CD4-positive, alpha-beta T cell treated with Interleukin-6 at 100 ng/mL for 8 hours (primary cell): ENCODE results near the gene LRRC8C.

Experiments used
- DNase-seq: peaks from one replicate; pipeline ENCODE4 v3.0.0-alpha.2; 2020; ENCODE audit warnings: mixed read lengths, low spot score

The LRRC8C gene

GRCh38 chr1:89671775-89672488 lies 39.0 kb downstream of the LRRC8C start:
- DNase-seq, result no peak

GRCh38 chr1:89672489-89673183 lies 39.7 kb downstream of the LRRC8C start:
- DNase-seq, result no peak

GRCh38 chr1:89673251-89673650 lies 40.3 kb downstream of the LRRC8C start:
- no peak for DNase-seq

GRCh38 chr1:89675677-89676076 lies 42.8 kb downstream of the LRRC8C start:
- no peak for DNase-seq

- no peak for DNase-seq
These were observed 48.3 kb downstream of the LRRC8C start for GRCh38 chr1:89681045-89681729.

- no peak for DNase-seq
These were observed 49.7 kb downstream of the LRRC8C start for GRCh38 chr1:89682611-89683010.

GRCh38 chr1:89685461-89685860 lies 52.5 kb downstream of the LRRC8C start:
- DNase-seq, result no peak

- DNase-seq, result no peak
These were observed 53.6 kb downstream of the LRRC8C start for GRCh38 chr1:89686520-89686919.

GRCh38 chr1:89687254-89687653 lies 54.3 kb downstream of the LRRC8C start:
- no peak for DNase-seq

GRCh38 chr1:89688607-89689006 lies 55.7 kb downstream of the LRRC8C start:
- no peak for DNase-seq

- no peak for DNase-seq
These were observed 56.3 kb downstream of the LRRC8C start for GRCh38 chr1:89689234-89689633.

- DNase-seq, result no peak
These were observed 57.7 kb downstream of the LRRC8C start for GRCh38 chr1:89690595-89690994.

GRCh38 chr1:89692601-89693521 lies 59.9 kb downstream of the LRRC8C start:
- DNase-seq, result no peak

- no peak for DNase-seq
These were observed 62.9 kb downstream of the LRRC8C start for GRCh38 chr1:89695847-89696246.

GRCh38 chr1:89697383-89697782 lies 64.5 kb downstream of the LRRC8C start:
- no peak for DNase-seq

- DNase-seq, result no peak
These were observed 65.2 kb downstream of the LRRC8C start for GRCh38 chr1:89698020-89698560.

GRCh38 chr1:89698624-89699023 lies 65.7 kb downstream of the LRRC8C start:
- peak; percentile 25 for DNase-seq

- DNase-seq, result no peak
These were observed 66.6 kb downstream of the LRRC8C start for GRCh38 chr1:89699451-89699986.

- DNase-seq, result no peak
These were observed 68.9 kb downstream of the LRRC8C start for GRCh38 chr1:89701746-89702241.

- DNase-seq, result no peak
These were observed 69.7 kb downstream of the LRRC8C start for GRCh38 chr1:89702520-89703045.

- no peak for DNase-seq
These were observed 70.5 kb downstream of the LRRC8C start for GRCh38 chr1:89703469-89703868.
